Endothelial cell of umbilical vein (primary cell): ENCODE measurements around the gene CBY2. TPM values are rescaled to one million over a fixed set of nuclear protein-coding genes. Genes with fewer than 3 reads are reported as not detected.

Source experiments
- BruUV-seq: library from RNA; stranded (reverse); fragments of 400-500 nt; replicated peaks from 2 replicates; lab custom pipeline; 2021; lab: Mats Ljungman, UMichigan
- CTCF ChIA-PET: fragments of 300-600, 350-600 bp; sonication (Branson Sonifier 250); formaldehyde crosslinking; loops from one replicate; lab custom pipeline; 2021; ENCODE audit warnings: antibody characterized with exemption, inconsistent platforms; lab: Charles Lee
- POLR2A ChIA-PET: fragments of 300-600, 350-600 bp; sonication (Branson Sonifier 250); formaldehyde crosslinking; loops from one replicate; lab custom pipeline; 2021; ENCODE audit warnings: antibody characterized with exemption, inconsistent platforms; lab: Charles Lee
- DNase-seq: peaks from one replicate; pipeline ENCODE4 v3.0.0-alpha.2; 2011; ENCODE audit warnings: low read depth, low spot score
- FAIRE-seq: peaks from 2 replicates; lab custom pipeline; 2011; peaks lifted over from hg19 to GRCh38; lab: Jason Lieb, UNC
- H2AFZ ChIP-seq: 2 replicates; pipeline ENCODE4 v1.6.0; 2012; ENCODE audit warnings: low read depth, low read length, control low read depth, inconsistent platforms
- H3K27ac ChIP-seq: 2 replicates; pipeline ENCODE4 v1.5.1; 2011; ENCODE audit warnings: low read depth, mild to moderate bottlenecking, control low read depth, low read length, moderate library complexity; ENCODE audit not compliant: insufficient read depth
- H3K27me3 ChIP-seq, 2 experiments: 2 replicates each; pipeline versions ENCODE4 v1.6.0 to v1.6.1; 2011; ENCODE audit warnings: low read length in 2 of 2, mixed read lengths in 1 of 2; ENCODE audit not compliant: control insufficient read depth in 2 of 2, insufficient read depth in 2 of 2
- H3K36me3 ChIP-seq, 2 experiments: 2 replicates in 1 of 2; 3 replicates in 1 of 2; pipeline ENCODE4 v1.5.1; 2011; ENCODE audit warnings: low read length in 2 of 2, mild to moderate bottlenecking in 1 of 2, moderate library complexity in 1 of 2; ENCODE audit not compliant: control insufficient read depth in 2 of 2, insufficient read depth in 2 of 2; ENCODE audit errors: extremely low read depth in 1 of 2
- H3K4me1 ChIP-seq: 3 replicates; pipeline ENCODE4 v1.5.1; 2011; ENCODE audit warnings: mild to moderate bottlenecking, low read length; ENCODE audit not compliant: control insufficient read depth, insufficient read depth; ENCODE audit errors: extremely low read depth
- H3K4me2 ChIP-seq: 2 replicates; pipeline ENCODE4 v1.6.1; 2011; ENCODE audit warnings: low read length, control low read depth, mixed read lengths; ENCODE audit not compliant: insufficient read depth
- H3K4me3 ChIP-seq, 3 experiments: fragments of 200-600 bp in 1 of 3; sonication (generic), shearing (Covaris generic) in 1 of 3; replicated peaks in 1 of 3; 2 replicates each; pipeline ENCODE4 v1.5.1; 2011 to 2016; ENCODE audit warnings: control low read depth in 3 of 3, low read length in 3 of 3, mild to moderate bottlenecking in 2 of 3, inconsistent platforms in 1 of 3, low read depth in 1 of 3, moderate library complexity in 1 of 3; ENCODE audit not compliant: insufficient read depth in 1 of 3
- H3K79me2 ChIP-seq: 2 replicates; pipeline ENCODE4 v1.6.0; 2012; ENCODE audit warnings: low read length, inconsistent platforms; ENCODE audit not compliant: control insufficient read depth, insufficient read depth
- H3K9ac ChIP-seq: replicated peaks from 2 replicates; pipeline ENCODE3; 2011; ENCODE audit warnings: low read length, control low read depth; ENCODE audit not compliant: insufficient read depth; ENCODE audit errors: extremely low read depth
- H3K9me1 ChIP-seq: replicated peaks from 3 replicates; pipeline ENCODE4 v1.6.0; 2011; ENCODE audit warnings: mild to moderate bottlenecking, low read length; ENCODE audit not compliant: control insufficient read depth, insufficient read depth; ENCODE audit errors: extremely low read depth
- H3K9me3 ChIP-seq: replicated peaks from 2 replicates; pipeline ENCODE4 v1.5.1; 2012; ENCODE audit warnings: low read length, inconsistent platforms; ENCODE audit not compliant: control insufficient read depth, insufficient read depth
- H4K20me1 ChIP-seq: replicated peaks from 2 replicates; pipeline ENCODE3; 2011; ENCODE audit warnings: mild to moderate bottlenecking, low read length; ENCODE audit not compliant: control insufficient read depth, insufficient read depth; ENCODE audit errors: extremely low read depth
- CTCF ChIP-seq, 2 donors: IDR thresholded peaks; 1 replicate in 1 of 2; 2 replicates in 1 of 2; pipeline ENCODE4 v1.5.1; 2011; ENCODE audit warnings: low read length in 2 of 2, mild to moderate bottlenecking in 2 of 2, moderate library complexity in 2 of 2, control low read depth in 1 of 2, inconsistent platforms in 1 of 2, low read depth in 1 of 2; ENCODE audit not compliant: insufficient read depth in 1 of 2; ENCODE audit errors: extremely low read depth in 1 of 2
- EZH2 ChIP-seq: IDR thresholded peaks from 2 replicates; pipeline ENCODE4 v1.6.1; 2012; ENCODE audit warnings: borderline replicate concordance, low read depth, mild to moderate bottlenecking, moderate library complexity, low read length, inconsistent platforms; ENCODE audit not compliant: severe bottlenecking
- FOS ChIP-seq: IDR thresholded peaks from 2 replicates; pipeline ENCODE4 v1.6.1; 2011; ENCODE audit warnings: mild to moderate bottlenecking, low read length, moderate library complexity, borderline replicate concordance; ENCODE audit not compliant: insufficient read depth
- GATA2 ChIP-seq: IDR thresholded peaks from 2 replicates; pipeline ENCODE4 v1.7.0; 2011; ENCODE audit warnings: low read depth, mild to moderate bottlenecking, moderate library complexity, mixed read lengths, low read length; ENCODE audit not compliant: insufficient read length, insufficient read depth
- JUN ChIP-seq: IDR thresholded peaks from 2 replicates; pipeline ENCODE4 v1.6.1; 2011; ENCODE audit warnings: borderline replicate concordance, low read depth; ENCODE audit not compliant: insufficient read length, insufficient read depth
- MAX ChIP-seq: IDR thresholded peaks from 2 replicates; pipeline ENCODE4 v1.6.1; 2011; ENCODE audit not compliant: insufficient read depth, insufficient read length
- MYC ChIP-seq: IDR thresholded peaks from one replicate; pipeline ENCODE4 v1.6.1; 2011; ENCODE audit warnings: mild to moderate bottlenecking, low read depth, low read length
- POLR2A ChIP-seq: IDR thresholded peaks from 2 replicates; pipeline ENCODE4 v1.6.1; 2012; ENCODE audit warnings: low read depth, mild to moderate bottlenecking, control low read depth, low read length
- POLR2AphosphoS5 ChIP-seq: IDR thresholded peaks from 2 replicates; pipeline ENCODE4 v1.6.1; 2012; ENCODE audit warnings: low read depth, mild to moderate bottlenecking, control low read depth, low read length, moderate library complexity; ENCODE audit not compliant: insufficient read depth
- dilution Hi-C: fragments of 300-500 bp; cut with MboI; formaldehyde crosslinking; loops from one replicate; pipeline ENCODE4 v1.15.0; 2019; ENCODE audit warnings: low sequenced_read_pairs; ENCODE audit not compliant: extremely low pct_ligation_motif_present
- intact Hi-C: fragments of 100-400 bp; cut with micrococcal nuclease; formaldehyde crosslinking; loops from one replicate; pipeline ENCODE4 v1.10.0; 2022
- polyA plus RNA-seq, 4 experiments: library from polyadenylated mRNA; depleted of rRNA in 3 of 4; stranded (reverse) in 3 of 4; unstranded in 1 of 4; fragments of >200 nt; gene quantifications; 2 replicates each; pipeline versions ENCODE4 v1.2.1 to v1.2.3, GENCODE V29; 2011 to 2012; ENCODE audit warnings: missing spikeins in 1 of 4
- total RNA-seq: library from RNA; stranded (reverse); gene quantifications from 2 replicates; pipeline ENCODE4 v1.2.3, GENCODE V29; 2021

Gene CBY2
- total and polyA plus RNA-seq, 2 donors (not counting 3 experiments of a cell fraction or from before 2014, with no cell fraction given): not detected

- FAIRE-seq (no peak), DNase-seq (no peak)
- no peak overlapping the region for H3K4me2 ChIP-seq
- no peak overlapping the region for H3K27ac ChIP-seq
- no peaks in the 10 kb centered on the region for H4K20me1 ChIP-seq
- intact Hi-C loops: no loop called here
- no peak overlapping the region for H3K9ac ChIP-seq
- no peaks in the 10 kb centered on the region for H3K27me3 ChIP-seq
- no TSS peak for BruUV-seq
- ChIA-PET CTCF (no interaction called here), POLR2A (no interaction called here)
- H3K36me3 ChIP-seq: no peaks in the 10 kb centered on the region
- no peaks in the 10 kb centered on the region for H3K9me1 ChIP-seq
- H3K4me1 ChIP-seq: peaks cover 8% of the 10 kb centered on the region
- no peaks in the 10 kb centered on the region for H3K9me3 ChIP-seq
- dilution Hi-C loops: no loop called here
- H3K4me3 ChIP-seq: no peak overlapping the region
- no peak for TF ChIP-seq MYC
- no peak for TF ChIP-seq FOS
- TF ChIP-seq JUN: no peak
- no peak for TF ChIP-seq POLR2A
- TF ChIP-seq CTCF (IDR thresholded peaks at IDR 0.05; ENCODE audit: extremely low read depth in 1 of 2, insufficient read depth in 1 of 2, low read depth in 1 of 2, low read length in 2 of 2): no peak
- no peak for TF ChIP-seq EZH2
- no peak for TF ChIP-seq POLR2AphosphoS5
- TF ChIP-seq GATA2: no peak
- TF ChIP-seq MAX: no peak
- H2AFZ ChIP-seq: no peak overlapping the region
- H3K79me2 ChIP-seq: no peaks in the 10 kb centered on the region
These were observed 12.1 kb downstream of the CBY2 start for GRCh38 chr13:45714170-45714569.
